NK-92 (cell line): ENCODE measurements around the gene CMTM8.

Experiments
- DNase-seq: peaks from one replicate; lab custom pipeline; 2025; ENCODE audit not compliant: unreplicated experiment; lab: John Stamatoyannopoulos, UW

The CMTM8 gene

DNA sequence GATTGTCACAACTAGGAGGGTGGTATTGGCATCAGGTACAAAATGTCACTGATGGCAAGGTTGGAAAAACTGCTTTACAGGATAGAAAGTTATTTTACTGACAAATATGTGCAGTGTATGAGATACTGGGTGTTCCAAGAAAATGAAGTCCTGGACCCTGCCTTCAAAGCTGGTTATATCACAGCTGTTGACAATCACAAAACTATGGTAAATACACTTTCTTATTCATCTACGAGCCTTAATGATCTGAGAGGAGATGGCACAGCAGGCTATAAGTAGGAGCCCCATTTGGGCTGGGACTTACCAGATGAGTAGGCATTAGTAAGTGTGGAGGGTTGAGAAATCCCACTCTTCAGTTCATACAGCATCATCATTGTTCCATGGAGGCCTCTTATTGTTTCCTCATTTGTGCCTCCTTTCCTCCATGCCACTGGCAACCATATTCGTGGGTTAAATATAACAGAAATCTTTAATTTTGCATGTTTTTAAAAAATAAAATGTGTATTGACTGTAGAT, 66.9 kb downstream of the CMTM8 start:
- DNase-seq = no peak

- DNase-seq = no peak
Observed at GRCh38 chr3:32306072-32306471, 67.6 kb downstream of the CMTM8 start.

DNA sequence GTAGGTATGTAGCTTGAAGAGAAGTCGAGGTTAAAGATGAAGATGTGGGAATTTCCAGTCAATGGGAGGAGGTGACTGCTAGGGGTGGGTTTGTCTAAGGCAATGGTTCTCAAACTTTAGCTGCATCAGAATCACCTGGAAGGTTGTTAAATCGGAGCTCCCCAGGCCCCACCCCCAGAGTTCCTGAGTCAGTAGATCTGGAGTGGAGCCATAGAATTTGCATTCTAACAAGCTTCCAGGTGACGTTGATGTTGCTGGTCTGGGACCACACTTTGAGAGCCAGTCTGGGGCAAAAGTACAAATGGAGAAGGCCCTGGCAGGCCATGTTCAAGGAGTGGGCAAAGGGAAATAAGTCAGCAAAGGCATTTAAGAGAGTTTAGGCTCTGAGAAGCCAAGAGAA, 69.1 kb downstream of the CMTM8 start:
- DNase-seq = no peak

DNA sequence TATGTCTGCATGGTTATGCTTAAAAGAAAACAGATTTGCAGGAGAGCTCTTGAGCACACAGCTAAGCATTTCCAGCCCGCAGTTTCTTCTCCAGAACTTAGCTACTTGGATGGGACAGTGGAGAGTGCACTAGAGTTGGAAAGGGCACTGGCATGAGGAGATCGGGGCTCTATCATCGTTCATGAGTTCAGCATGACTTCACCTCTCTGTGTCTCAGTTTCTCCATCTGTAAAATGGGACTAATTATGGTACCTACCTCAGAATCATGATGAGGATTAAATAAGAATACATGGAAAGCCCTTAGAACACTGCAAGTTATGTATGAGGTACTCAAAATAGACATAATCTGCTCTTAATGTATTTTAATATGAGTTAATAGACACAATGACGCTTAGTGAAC, 69.9 kb downstream of the CMTM8 start:
- DNase-seq = no peak

DNA sequence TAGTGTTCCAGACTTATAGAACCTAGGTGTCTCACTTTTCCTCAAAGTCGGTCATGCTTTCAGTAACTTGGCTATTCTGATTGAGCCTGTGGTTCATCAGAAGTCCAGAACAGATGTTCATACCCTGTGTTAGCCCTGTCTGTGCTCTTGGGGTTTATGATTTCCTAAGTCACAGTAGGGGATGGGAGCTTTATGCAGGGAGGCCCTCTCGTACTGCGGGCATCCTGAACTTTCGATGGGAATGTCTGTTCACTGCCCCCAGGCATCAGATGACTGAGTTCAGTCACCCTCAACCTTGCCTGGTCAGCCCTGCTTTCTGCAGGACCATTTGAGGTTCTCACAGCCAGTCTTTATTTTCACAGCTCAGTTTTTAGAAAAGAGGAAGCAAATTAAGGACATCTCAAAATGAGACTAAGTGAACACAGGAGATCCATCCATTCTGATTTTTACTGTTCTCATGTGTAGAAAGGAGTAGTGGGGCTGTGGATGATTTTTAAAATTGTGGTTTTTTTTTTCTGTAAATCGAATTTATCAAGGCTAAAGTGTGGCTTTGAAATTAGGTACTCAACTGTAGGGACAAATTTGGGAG, 71.3 kb downstream of the CMTM8 start:
- DNase-seq = no peak

GRCh38 chr3:32310336-32310735, 71.9 kb downstream of the CMTM8 start:
- DNase-seq = no peak

- DNase-seq = no peak
Observed at GRCh38 chr3:32310918-32311839, 72.7 kb downstream of the CMTM8 start.

- DNase-seq = no peak
Observed at GRCh38 chr3:32312251-32312650, 73.8 kb downstream of the CMTM8 start.

- DNase-seq = no peak
Observed at GRCh38 chr3:32313169-32313568, 74.7 kb downstream of the CMTM8 start.

GRCh38 chr3:32313723-32314473, 75.4 kb downstream of the CMTM8 start:
- DNase-seq = no peak

GRCh38 chr3:32315441-32315840, 77.0 kb downstream of the CMTM8 start:
- no peak for DNase-seq

DNA sequence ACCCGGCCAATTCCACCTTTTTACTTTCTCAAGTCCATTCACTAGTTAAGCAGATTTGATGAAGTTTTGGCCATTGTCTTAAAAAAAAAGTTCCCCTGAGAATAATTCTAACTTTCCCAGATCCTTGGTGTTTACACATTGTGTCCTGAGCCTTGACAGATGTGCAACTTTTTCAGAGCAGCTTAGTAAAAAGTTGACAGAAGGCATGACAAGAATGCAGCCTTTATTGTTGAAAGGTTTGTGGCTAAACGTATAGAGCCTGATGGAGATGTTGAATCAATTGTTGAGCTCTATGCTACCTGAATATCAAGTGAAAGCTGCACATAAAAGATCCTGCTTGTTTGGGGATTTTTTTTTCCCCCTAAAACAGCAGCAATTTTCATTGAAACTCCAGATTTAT, 77.8 kb downstream of the CMTM8 start:
- DNase-seq = no peak

GRCh38 chr3:32316976-32317375, 78.5 kb downstream of the CMTM8 start:
- no peak for DNase-seq

GRCh38 chr3:32319607-32320006, 81.1 kb downstream of the CMTM8 start:
- no peak for DNase-seq

- no peak for DNase-seq
Observed at GRCh38 chr3:32320080-32320479, 81.6 kb downstream of the CMTM8 start.

GRCh38 chr3:32321095-32321790, 82.8 kb downstream of the CMTM8 start:
- no peak for DNase-seq

- DNase-seq = no peak
Observed at GRCh38 chr3:32322311-32322710, 83.8 kb downstream of the CMTM8 start.

GRCh38 chr3:32323604-32324003, 85.1 kb downstream of the CMTM8 start:
- DNase-seq = no peak

GRCh38 chr3:32325201-32325600, 86.7 kb downstream of the CMTM8 start:
- no peak for DNase-seq

GRCh38 chr3:32325927-32326326, 87.4 kb downstream of the CMTM8 start:
- DNase-seq = no peak

DNA sequence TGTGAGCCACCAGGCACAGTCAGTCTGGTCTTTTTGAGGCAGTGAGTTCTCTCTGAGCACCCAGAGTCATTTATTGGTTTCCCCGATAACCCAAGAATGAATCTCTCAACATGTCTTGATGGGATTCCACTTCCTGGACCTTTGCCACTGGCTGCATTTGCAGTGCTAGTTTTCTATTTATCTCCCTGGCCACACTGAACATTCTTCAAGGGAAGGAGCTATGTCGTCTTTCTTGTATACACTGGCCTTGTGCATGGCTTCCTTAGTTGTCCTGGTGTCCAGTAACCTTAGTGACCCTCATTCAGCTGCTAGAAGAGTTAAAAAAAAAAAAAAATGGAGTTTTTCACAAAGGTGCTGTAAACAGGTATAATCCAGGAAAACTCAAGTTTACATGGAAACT, 88.3 kb downstream of the CMTM8 start:
- DNase-seq = no peak
